GM06990 (cell line): ENCODE results near the gene MAGED4B.

ENCODE experiments used
- DNase-seq: peaks from one replicate; pipeline ENCODE4 v3.0.0-alpha.2; 2011; ENCODE audit not compliant: insufficient read length; ENCODE audit errors: extremely low read depth
- H3K27me3 ChIP-seq: replicated peaks from 2 replicates; pipeline ENCODE4 v1.6.0; 2011; ENCODE audit warnings: low read length; ENCODE audit not compliant: control insufficient read depth, insufficient read depth
- H3K36me3 ChIP-seq: 2 replicates; pipeline ENCODE4 v1.5.1; 2011; ENCODE audit warnings: low read length; ENCODE audit not compliant: control insufficient read depth, insufficient read depth
- H3K4me3 ChIP-seq: replicated peaks from 2 replicates; pipeline ENCODE4 v1.5.1; 2011; ENCODE audit warnings: low read depth, mild to moderate bottlenecking, control low read depth, low read length
- CTCF ChIP-seq: IDR thresholded peaks from 2 replicates; pipeline ENCODE4 v1.5.1; 2011; ENCODE audit warnings: low read length, control low read depth, mild to moderate bottlenecking, inconsistent platforms; ENCODE audit not compliant: insufficient read depth, poor library complexity, severe bottlenecking

MAGED4B gene

DNA sequence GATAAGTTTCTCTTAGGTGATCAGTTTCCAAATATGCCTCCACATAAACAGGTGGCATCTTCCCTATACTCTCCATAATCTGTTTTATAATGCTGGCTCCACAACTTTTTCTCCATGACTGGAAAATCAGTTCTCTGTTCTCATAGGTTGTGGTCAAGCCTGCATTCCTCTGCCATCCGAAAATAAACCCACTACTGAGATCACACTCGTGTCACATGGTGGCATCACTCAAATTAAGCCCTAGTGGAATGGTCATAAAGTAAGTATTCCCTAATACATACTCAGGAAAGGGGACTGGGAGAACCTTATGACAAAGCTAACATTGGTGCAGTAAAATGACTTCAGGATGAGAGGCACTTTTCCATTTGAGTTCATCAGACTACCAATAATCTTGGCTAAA, 37.6 kb downstream of the MAGED4B start:
- no peak for TF ChIP-seq CTCF
- DNase-seq: no peak
- Histone ChIP-seq H3K27me3 (no peaks in the 10 kb centered on the region), H3K4me3 (no peak overlapping the region), H3K36me3 (no peaks in the 10 kb centered on the region)

- TF ChIP-seq CTCF: no peak
- Histone ChIP-seq H3K27me3 (no peaks in the 10 kb centered on the region), H3K4me3 (no peak overlapping the region), H3K36me3 (no peaks in the 10 kb centered on the region)
- no peak for DNase-seq
Measured at GRCh38 chrX:52015794-52016193, 53.2 kb downstream of the MAGED4B start.
